GM12875 (cell line): ENCODE measurements around the gene LUC7L3.

Experiments used
- H3K4me3 ChIP-seq: one replicate; pipeline ENCODE4 v1.5.1; 2011; ENCODE audit warnings: low read depth, low read length, control low read depth
- TF ChIP-seq, protein P1 (sequence below): IDR thresholded peaks from 2 replicates; pipeline ENCODE4 v1.5.1; 2011; ENCODE audit warnings: low read depth, mild to moderate bottlenecking, control low read depth, inconsistent platforms, low read length, moderate library complexity, borderline replicate concordance; ENCODE audit not compliant: insufficient read depth

LUC7L3 gene

DNA sequence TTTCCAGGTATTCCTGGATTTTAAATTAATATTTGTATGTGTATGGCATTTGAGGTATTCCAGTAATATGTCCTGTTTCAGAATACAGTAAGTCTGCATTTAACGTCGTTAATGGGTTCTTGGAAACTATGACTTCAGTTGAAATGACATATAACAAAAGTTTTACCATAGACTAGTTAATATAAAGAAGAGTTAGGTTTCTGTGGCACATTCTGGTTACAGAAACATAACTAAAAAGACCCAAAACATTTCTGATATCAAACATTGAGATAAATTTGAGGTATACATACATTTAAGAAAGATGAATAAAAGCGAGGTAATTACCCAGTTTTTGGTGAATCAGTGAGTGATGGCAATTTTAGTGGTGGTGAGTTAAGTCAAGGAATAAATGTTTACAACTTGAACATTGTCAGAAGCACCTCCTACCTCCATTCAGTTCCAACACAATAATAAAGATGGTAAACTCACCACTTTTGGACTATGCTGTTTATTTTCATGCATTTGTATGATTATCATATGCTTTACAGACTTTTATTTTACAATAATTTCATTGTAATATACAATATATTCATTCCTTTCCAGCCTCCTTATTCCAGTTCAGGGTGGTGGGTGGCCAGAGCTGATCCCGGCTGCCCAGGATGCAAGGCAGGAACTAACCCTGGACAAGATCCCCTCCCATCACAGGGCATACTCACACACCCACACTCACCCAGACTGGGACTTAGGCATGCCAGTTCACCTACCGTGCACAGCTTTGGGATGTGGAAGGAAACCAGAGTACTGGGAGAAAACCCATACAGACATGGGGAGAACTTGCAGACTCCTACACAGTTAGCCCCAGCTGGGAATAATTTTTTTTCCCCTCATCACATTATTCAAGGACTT lies 9.7 kb downstream of the LUC7L3 start:
- H3K4me3 ChIP-seq, result no peak overlapping the region
- TF ChIP-seq, protein P1, sequence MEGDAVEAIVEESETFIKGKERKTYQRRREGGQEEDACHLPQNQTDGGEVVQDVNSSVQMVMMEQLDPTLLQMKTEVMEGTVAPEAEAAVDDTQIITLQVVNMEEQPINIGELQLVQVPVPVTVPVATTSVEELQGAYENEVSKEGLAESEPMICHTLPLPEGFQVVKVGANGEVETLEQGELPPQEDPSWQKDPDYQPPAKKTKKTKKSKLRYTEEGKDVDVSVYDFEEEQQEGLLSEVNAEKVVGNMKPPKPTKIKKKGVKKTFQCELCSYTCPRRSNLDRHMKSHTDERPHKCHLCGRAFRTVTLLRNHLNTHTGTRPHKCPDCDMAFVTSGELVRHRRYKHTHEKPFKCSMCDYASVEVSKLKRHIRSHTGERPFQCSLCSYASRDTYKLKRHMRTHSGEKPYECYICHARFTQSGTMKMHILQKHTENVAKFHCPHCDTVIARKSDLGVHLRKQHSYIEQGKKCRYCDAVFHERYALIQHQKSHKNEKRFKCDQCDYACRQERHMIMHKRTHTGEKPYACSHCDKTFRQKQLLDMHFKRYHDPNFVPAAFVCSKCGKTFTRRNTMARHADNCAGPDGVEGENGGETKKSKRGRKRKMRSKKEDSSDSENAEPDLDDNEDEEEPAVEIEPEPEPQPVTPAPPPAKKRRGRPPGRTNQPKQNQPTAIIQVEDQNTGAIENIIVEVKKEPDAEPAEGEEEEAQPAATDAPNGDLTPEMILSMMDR, result no peak

DNA sequence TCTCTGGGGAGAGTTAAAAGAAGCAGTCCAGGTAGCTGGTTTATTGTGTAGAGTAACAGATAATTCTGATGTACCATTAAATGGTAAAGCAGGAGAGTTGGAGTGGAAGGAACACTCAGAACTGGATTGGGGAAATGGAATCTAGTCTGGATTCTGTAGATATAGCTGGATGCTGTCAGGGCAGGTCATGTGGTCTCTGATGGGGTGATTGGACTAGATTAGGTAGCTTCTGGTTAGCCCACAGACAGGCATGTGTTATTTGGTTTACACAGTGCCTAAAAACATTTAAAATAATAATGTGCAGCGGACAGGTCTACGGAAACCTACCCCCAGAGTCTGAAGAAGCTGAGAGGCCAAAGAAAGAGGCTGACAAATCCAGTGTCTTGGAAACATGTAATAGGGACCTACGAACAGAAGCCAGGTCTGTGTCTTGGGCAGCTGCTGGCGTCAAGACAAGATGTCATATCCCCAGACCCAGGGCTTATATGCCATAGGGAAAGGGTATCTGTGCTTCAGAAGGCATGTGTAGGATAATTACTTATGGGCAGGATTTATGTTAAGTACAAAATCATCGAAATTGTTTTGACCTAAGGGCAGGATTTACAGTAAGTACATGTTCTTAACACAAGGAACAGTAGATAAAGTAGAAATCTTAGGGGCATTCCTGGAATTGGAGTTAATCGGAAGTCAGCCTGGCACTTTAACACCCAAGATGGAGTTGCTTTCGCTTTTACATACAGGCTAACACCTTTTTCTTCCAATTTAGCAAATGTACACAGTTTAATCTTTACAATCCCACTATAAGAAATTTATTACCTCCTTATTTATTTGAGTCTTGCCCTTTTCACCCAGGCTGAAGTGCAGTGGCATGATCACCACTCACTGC lies 12.4 kb downstream of the LUC7L3 start:
- TF ChIP-seq, protein P1, result no peak
- H3K4me3 ChIP-seq, result no peak overlapping the region

DNA sequence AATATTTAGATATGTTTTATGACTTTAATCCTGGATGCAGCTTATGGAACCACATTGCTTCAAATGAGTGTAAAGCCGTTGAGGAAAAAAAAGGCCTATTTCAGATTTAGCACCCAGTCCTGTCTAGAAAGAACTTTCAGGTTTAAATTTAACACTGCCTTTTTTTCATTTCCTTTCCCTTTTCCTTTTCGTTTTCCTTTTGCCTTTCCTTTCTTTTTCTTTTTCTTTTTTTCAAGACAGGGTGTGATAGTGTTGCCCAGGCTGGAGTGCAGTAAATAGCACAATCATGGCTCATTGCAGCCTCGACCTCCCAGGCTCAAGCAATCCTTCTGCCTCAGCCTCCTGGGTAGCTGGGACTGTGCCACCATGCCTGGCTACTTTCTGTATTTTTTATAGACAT lies 15.9 kb downstream of the LUC7L3 start:
- H3K4me3 ChIP-seq, result no peak overlapping the region
- TF ChIP-seq, protein P1, result no peak

DNA sequence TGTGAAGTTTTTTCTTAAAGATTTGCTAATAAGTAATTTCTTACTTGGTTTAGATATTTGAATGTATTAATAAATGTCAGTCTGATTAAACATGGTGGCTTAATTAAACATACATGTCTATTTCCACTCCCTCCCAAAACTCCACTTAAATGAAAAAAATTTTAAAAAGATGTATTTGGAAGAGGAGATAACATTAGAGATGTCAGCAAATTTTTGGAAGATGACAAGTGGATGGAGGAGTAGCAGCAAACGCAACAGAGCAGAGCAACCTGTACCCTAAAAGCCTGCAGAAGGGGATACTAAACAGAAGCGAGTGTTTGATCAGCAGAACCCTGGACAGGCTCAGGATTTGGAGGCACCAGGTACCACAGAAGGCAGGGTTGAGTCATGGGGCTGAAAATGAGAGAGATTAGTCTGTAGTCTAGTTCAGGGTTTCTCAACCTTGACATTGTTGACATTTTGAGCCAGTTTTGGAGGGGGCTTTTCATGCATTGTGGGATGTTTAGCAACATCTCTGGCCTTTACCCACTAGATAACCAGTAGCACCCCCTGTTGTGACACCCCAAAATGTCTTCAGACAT lies 17.8 kb downstream of the LUC7L3 start:
- TF ChIP-seq, protein P1, result no peak
- no peak overlapping the region for H3K4me3 ChIP-seq

DNA sequence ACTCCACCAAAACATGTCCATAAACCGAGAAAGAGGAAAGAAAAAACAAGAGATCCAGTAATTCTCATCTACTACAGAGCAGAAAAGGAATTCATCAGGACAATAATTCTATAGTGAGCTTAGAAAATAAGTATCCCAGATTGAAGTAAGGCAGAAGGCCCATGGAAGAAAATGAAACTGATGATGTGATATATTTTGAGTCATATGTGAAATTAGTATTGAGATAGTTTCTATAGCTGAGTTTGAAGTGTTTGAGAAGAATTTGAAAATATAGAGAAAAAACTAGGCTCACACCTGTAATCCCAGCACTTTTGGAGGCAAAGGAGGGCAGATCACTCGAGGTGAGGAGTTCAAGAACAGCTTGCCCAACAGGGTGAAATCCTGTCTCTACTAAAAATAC lies 19.7 kb downstream of the LUC7L3 start:
- no peak overlapping the region for H3K4me3 ChIP-seq
- TF ChIP-seq, protein P1, result no peak

DNA sequence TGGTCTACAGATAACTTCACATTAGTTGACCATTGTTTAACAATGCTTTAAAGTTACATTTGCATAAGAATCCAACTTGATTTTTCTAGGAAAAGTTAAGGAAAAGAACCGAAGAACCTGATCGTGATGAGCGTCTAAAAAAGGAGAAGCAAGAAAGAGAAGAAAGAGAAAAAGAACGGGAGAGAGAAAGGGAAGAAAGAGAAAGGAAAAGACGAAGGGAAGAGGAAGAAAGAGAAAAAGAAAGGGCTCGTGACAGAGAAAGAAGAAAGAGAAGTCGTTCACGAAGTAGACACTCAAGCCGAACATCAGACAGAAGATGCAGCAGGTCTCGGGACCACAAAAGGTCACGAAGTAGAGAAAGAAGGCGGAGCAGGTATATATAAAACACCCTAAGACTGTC lies 26.2 kb downstream of the LUC7L3 start:
- TF ChIP-seq, protein P1, result no peak
- no peak overlapping the region for H3K4me3 ChIP-seq
